Measurements from ENCODE around the gene HARBI1. TPM values are rescaled to one million over a fixed set of nuclear protein-coding genes. Genes with fewer than 3 reads are reported as not detected.
A peak's percentile ranks its signal among the peaks of the same experiment; 100 is the strongest.

Gene HARBI1
- 1.6 and 4.8 TPM in 2 replicates for total RNA-seq (2014; rRNA removed; shearing (Covaris generic); ENCODE audit: low replicate concordance)

GRCh38 chr11:46617134-46617971 lies at the start of gene HARBI1, which contains the start of gene ATG13:
TSS of gene HARBI1 (minus strand) at chr11:46617227. CDS start at chr11:46616237, 990 bp downstream.
TSS of gene ATG13 (plus strand) at chr11:46617553. CDS start at chr11:46644292, 26,739 bp downstream.
- in situ Hi-C loops (cut with HindIII; ENCODE audit: low pct_unique_long_range_greater_than_20kb, low sequenced_read_pairs): no loop called here
- DNase-seq (ENCODE audit: low read depth): peak; percentile 88

- in situ Hi-C loops (cut with HindIII; ENCODE audit: low pct_unique_long_range_greater_than_20kb, low sequenced_read_pairs): no loop called here
- DNase-seq (ENCODE audit: low read depth): no peak
These were observed 49.5 kb upstream of the HARBI1 start for GRCh38 chr11:46666516-46666915.

- no peak for DNase-seq (ENCODE audit: low read depth)
- in situ Hi-C loops (cut with HindIII; ENCODE audit: low pct_unique_long_range_greater_than_20kb, low sequenced_read_pairs): no loop called here
These were observed 48.3 kb upstream of the HARBI1 start for GRCh38 chr11:46665356-46665755.

- no peak for DNase-seq (ENCODE audit: low read depth)
- in situ Hi-C loops (cut with HindIII; ENCODE audit: low pct_unique_long_range_greater_than_20kb, low sequenced_read_pairs): no loop called here
These were observed 47.6 kb upstream of the HARBI1 start for GRCh38 chr11:46664612-46665011.

- DNase-seq (ENCODE audit: low read depth): no peak
- in situ Hi-C loops (cut with HindIII; ENCODE audit: low pct_unique_long_range_greater_than_20kb, low sequenced_read_pairs): no loop called here
These were observed 46.4 kb upstream of the HARBI1 start for GRCh38 chr11:46663277-46663940.

GRCh38 chr11:46662366-46662765 lies 45.3 kb upstream of the HARBI1 start:
- in situ Hi-C loops (cut with HindIII; ENCODE audit: low pct_unique_long_range_greater_than_20kb, low sequenced_read_pairs): no loop called here
- DNase-seq (ENCODE audit: low read depth): no peak

GRCh38 chr11:46661836-46662235 lies 44.8 kb upstream of the HARBI1 start:
- in situ Hi-C loops (cut with HindIII; ENCODE audit: low pct_unique_long_range_greater_than_20kb, low sequenced_read_pairs): no loop called here
- no peak for DNase-seq (ENCODE audit: low read depth)

- no peak for DNase-seq (ENCODE audit: low read depth)
- in situ Hi-C loops (cut with HindIII; ENCODE audit: low pct_unique_long_range_greater_than_20kb, low sequenced_read_pairs): no loop called here
These were observed 42.9 kb upstream of the HARBI1 start for GRCh38 chr11:46659908-46660307.

GRCh38 chr11:46658259-46658658 lies 41.2 kb upstream of the HARBI1 start:
- in situ Hi-C loops (cut with HindIII; ENCODE audit: low pct_unique_long_range_greater_than_20kb, low sequenced_read_pairs): no loop called here
- no peak for DNase-seq (ENCODE audit: low read depth)

GRCh38 chr11:46657186-46657585 lies 40.2 kb upstream of the HARBI1 start:
- no peak for DNase-seq (ENCODE audit: low read depth)
- in situ Hi-C loops (cut with HindIII; ENCODE audit: low pct_unique_long_range_greater_than_20kb, low sequenced_read_pairs): no loop called here

GRCh38 chr11:46655631-46656030 lies 38.6 kb upstream of the HARBI1 start:
- in situ Hi-C loops (cut with HindIII; ENCODE audit: low pct_unique_long_range_greater_than_20kb, low sequenced_read_pairs): no loop called here
- DNase-seq (ENCODE audit: low read depth): no peak

GRCh38 chr11:46649180-46649738 lies 32.2 kb upstream of the HARBI1 start:
- DNase-seq (ENCODE audit: low read depth): no peak
- in situ Hi-C loops (cut with HindIII; ENCODE audit: low pct_unique_long_range_greater_than_20kb, low sequenced_read_pairs): no loop called here

- DNase-seq (ENCODE audit: low read depth): no peak
- in situ Hi-C loops (cut with HindIII; ENCODE audit: low pct_unique_long_range_greater_than_20kb, low sequenced_read_pairs): no loop called here
These were observed 27.0 kb upstream of the HARBI1 start for GRCh38 chr11:46643986-46644385.

- no peak for DNase-seq (ENCODE audit: low read depth)
- in situ Hi-C loops (cut with HindIII; ENCODE audit: low pct_unique_long_range_greater_than_20kb, low sequenced_read_pairs): no loop called here
These were observed 26.5 kb upstream of the HARBI1 start for GRCh38 chr11:46643531-46643930.

GRCh38 chr11:46642627-46643335 lies 25.8 kb upstream of the HARBI1 start:
- no peak for DNase-seq (ENCODE audit: low read depth)
- in situ Hi-C loops (cut with HindIII; ENCODE audit: low pct_unique_long_range_greater_than_20kb, low sequenced_read_pairs): no loop called here

GRCh38 chr11:46641639-46642038 lies 24.6 kb upstream of the HARBI1 start:
- no peak for DNase-seq (ENCODE audit: low read depth)
- in situ Hi-C loops (cut with HindIII; ENCODE audit: low pct_unique_long_range_greater_than_20kb, low sequenced_read_pairs): no loop called here

- DNase-seq (ENCODE audit: low read depth): peak; percentile 13
- in situ Hi-C loops (cut with HindIII; ENCODE audit: low pct_unique_long_range_greater_than_20kb, low sequenced_read_pairs): no loop called here
These were observed 23.2 kb upstream of the HARBI1 start for GRCh38 chr11:46640036-46640788.
